H1 (cell line): ENCODE results near the gene GRSF1. TPM values are rescaled to one million over a fixed set of nuclear protein-coding genes. Genes with fewer than 3 reads are reported as not detected.

Experiments used
- CTCF ChIA-PET: fragments of 300-600 bp; sonication (Branson Sonifier 250); formaldehyde crosslinking; loops from one replicate; lab custom pipeline; 2021; ENCODE audit not compliant: partially characterized antibody; lab: Charles Lee
- POLR2A ChIA-PET: fragments of 300-600 bp; sonication (Branson Sonifier 250); formaldehyde crosslinking; loops from one replicate; lab custom pipeline; 2021; ENCODE audit warnings: inconsistent platforms; ENCODE audit not compliant: partially characterized antibody; lab: Charles Lee
- DNase-seq, 2 experiments: peaks; one replicate each; pipeline versions ENCODE4 v3.0.0 to v3.0.0-alpha.2; 2010 to 2022; ENCODE audit warnings: low spot score in 2 of 2, low read depth in 1 of 2, mixed read lengths in 1 of 2
- FAIRE-seq: peaks from 2 replicates; lab custom pipeline; 2011; peaks lifted over from hg19 to GRCh38; lab: Jason Lieb, UNC
- H2AFZ ChIP-seq: 2 replicates; pipeline ENCODE4 v1.8.1; 2012; ENCODE audit warnings: low read length, inconsistent platforms
- H2AK5ac ChIP-seq: 2 replicates; pipeline ENCODE4 v1.6.1; 2013; ENCODE audit warnings: low read depth, low read length
- H2BK120ac ChIP-seq: replicated peaks from 2 replicates; pipeline ENCODE3; 2013; ENCODE audit warnings: low read depth, low read length, inconsistent platforms
- H2BK12ac ChIP-seq: 2 replicates; pipeline ENCODE4 v1.6.1; 2013; ENCODE audit warnings: low read depth, low read length
- H2BK15ac ChIP-seq: 2 replicates; pipeline ENCODE4 v1.6.1; 2013; ENCODE audit warnings: low read length
- H2BK20ac ChIP-seq: 2 replicates; pipeline ENCODE4 v1.6.1; 2013; ENCODE audit warnings: low read length
- H2BK5ac ChIP-seq: 2 replicates; pipeline ENCODE4 v1.6.1; 2013; ENCODE audit warnings: low read depth, low read length
- H3K14ac ChIP-seq: 2 replicates; pipeline ENCODE4 v1.6.1; 2013; ENCODE audit warnings: inconsistent platforms; ENCODE audit not compliant: insufficient read length
- H3K18ac ChIP-seq: 2 replicates; pipeline ENCODE4 v1.6.1; 2013; ENCODE audit warnings: low read length; ENCODE audit errors: extremely low read depth
- H3K23ac ChIP-seq: 2 replicates; pipeline ENCODE4 v1.6.1; 2013; ENCODE audit warnings: inconsistent platforms; ENCODE audit not compliant: insufficient read length
- H3K23me2 ChIP-seq: 2 replicates; pipeline ENCODE4 v1.6.1; 2013; ENCODE audit warnings: low read depth, low read length
- H3K27ac ChIP-seq: 2 replicates; pipeline ENCODE4 v1.6.1; 2011; ENCODE audit warnings: low read depth, low read length, inconsistent platforms
- H3K27me3 ChIP-seq, 4 experiments: replicated peaks in 1 of 4; 1 replicate in 1 of 4; 2 replicates in 3 of 4; pipeline versions ENCODE4 v1.6.1 to v1.8.1; 2011 to 2013; ENCODE audit warnings: low read length in 3 of 4, mild to moderate bottlenecking in 3 of 4, inconsistent platforms in 2 of 4, mixed read lengths in 2 of 4, moderate library complexity in 1 of 4; ENCODE audit not compliant: control insufficient read depth in 3 of 4, insufficient read depth in 3 of 4; ENCODE audit errors: extremely low read depth in 1 of 4
- H3K36me3 ChIP-seq, 4 experiments: 2 replicates each; pipeline versions ENCODE4 v1.6.1 to v1.8.1; 2011 to 2013; ENCODE audit warnings: mild to moderate bottlenecking in 4 of 4, low read length in 3 of 4, moderate library complexity in 2 of 4, control low read depth in 1 of 4, inconsistent platforms in 1 of 4; ENCODE audit not compliant: insufficient read depth in 4 of 4, control insufficient read depth in 2 of 4
- H3K4ac ChIP-seq: replicated peaks from 2 replicates; pipeline ENCODE3; 2013; ENCODE audit warnings: low read length, low read depth, mixed read lengths, inconsistent platforms; ENCODE audit not compliant: insufficient read length
- H3K4me1 ChIP-seq, 4 experiments: replicated peaks in 1 of 4; 1 replicate in 1 of 4; 2 replicates in 3 of 4; pipeline versions ENCODE4 v1.6.1 to v1.8.1; 2011 to 2013; ENCODE audit warnings: low read length in 3 of 4, inconsistent platforms in 2 of 4, mixed read lengths in 1 of 4; ENCODE audit not compliant: insufficient read depth in 4 of 4, control insufficient read depth in 3 of 4
- H3K4me2 ChIP-seq, 2 experiments: 2 replicates each; pipeline versions ENCODE4 v1.6.1 to v1.8.1; 2011 to 2013; ENCODE audit warnings: low read depth in 2 of 2, low read length in 2 of 2, control low read depth in 1 of 2, inconsistent platforms in 1 of 2, mild to moderate bottlenecking in 1 of 2; ENCODE audit not compliant: insufficient read depth in 1 of 2
- H3K4me3 ChIP-seq, 4 experiments: fragments of 200-600, 300-600 bp in 1 of 4; sonication (generic), shearing (Covaris generic), sonication (Bioruptor Twin) in 1 of 4; 2 replicates each; pipeline versions ENCODE4 v1.5.1 to v1.8.1; 2011 to 2016; ENCODE audit warnings: low read length in 4 of 4, low read depth in 3 of 4, control low read depth in 2 of 4, inconsistent platforms in 2 of 4, mild to moderate bottlenecking in 2 of 4, mixed read lengths in 1 of 4, moderate library complexity in 1 of 4; ENCODE audit not compliant: insufficient read depth in 2 of 4; ENCODE audit errors: extremely low read depth in 1 of 4
- H3K56ac ChIP-seq: replicated peaks from 2 replicates; pipeline ENCODE3; 2013; ENCODE audit warnings: low read depth, mild to moderate bottlenecking, mixed read lengths, low read length, inconsistent platforms; ENCODE audit not compliant: insufficient read length
- H3K79me1 ChIP-seq: 2 replicates; pipeline ENCODE4 v1.6.1; 2013; ENCODE audit warnings: low read depth, low read length, control low read depth
- H3K79me2 ChIP-seq, 2 experiments: 2 replicates each; pipeline versions ENCODE4 v1.6.1 to v1.8.1; 2012 to 2013; ENCODE audit warnings: low read length in 2 of 2, mild to moderate bottlenecking in 2 of 2, inconsistent platforms in 1 of 2; ENCODE audit not compliant: insufficient read depth in 2 of 2, control insufficient read depth in 1 of 2
- H3K9ac ChIP-seq, 4 experiments: replicated peaks in 1 of 4; 1 replicate in 1 of 4; 2 replicates in 3 of 4; pipeline versions ENCODE4 v1.6.1 to v1.8.1; 2011 to 2013; ENCODE audit warnings: low read depth in 3 of 4, low read length in 3 of 4, control low read depth in 2 of 4, mild to moderate bottlenecking in 2 of 4, moderate library complexity in 2 of 4, inconsistent platforms in 1 of 4; ENCODE audit errors: extremely low read depth in 1 of 4
- H3K9me3 ChIP-seq, 2 experiments: 2 replicates each; pipeline versions ENCODE4 v1.6.1 to v1.8.1; 2012 to 2013; ENCODE audit warnings: mild to moderate bottlenecking in 2 of 2, moderate library complexity in 2 of 2, control low read depth in 1 of 2, inconsistent platforms in 1 of 2, low read depth in 1 of 2, low read length in 1 of 2, mixed read lengths in 1 of 2; ENCODE audit not compliant: insufficient read depth in 2 of 2
- H4K20me1 ChIP-seq, 2 experiments: replicated peaks in 1 of 2; 2 replicates each; pipeline versions ENCODE3 to v1.8.1; 2011 to 2013; ENCODE audit warnings: inconsistent platforms in 2 of 2, low read length in 2 of 2, mild to moderate bottlenecking in 1 of 2; ENCODE audit not compliant: insufficient read depth in 2 of 2, control insufficient read depth in 1 of 2
- H4K5ac ChIP-seq: 2 replicates; pipeline ENCODE4 v1.6.1; 2013; ENCODE audit warnings: low read length, low read depth, mixed read lengths, inconsistent platforms; ENCODE audit not compliant: insufficient read length
- H4K8ac ChIP-seq: 2 replicates; pipeline ENCODE4 v1.8.0; 2013; ENCODE audit warnings: mild to moderate bottlenecking, moderate library complexity, low read length, inconsistent platforms; ENCODE audit not compliant: insufficient read depth; ENCODE audit errors: extremely low read depth
- H4K91ac ChIP-seq: replicated peaks from 2 replicates; pipeline ENCODE3; 2013; ENCODE audit warnings: low read length, mixed read lengths, inconsistent platforms; ENCODE audit not compliant: insufficient read length
- CBX8 ChIP-seq: fragments of 300-800, 300-1000 bp; sonication (generic); IDR thresholded peaks from 2 replicates; pipeline ENCODE4 v1.7.1; 2016; ENCODE audit warnings: low read depth, low read length, borderline replicate concordance
- EP300 ChIP-seq, 2 experiments: IDR thresholded peaks; 1 replicate in 1 of 2; 2 replicates in 1 of 2; pipeline ENCODE4 v1.6.1; 2011 to 2012; ENCODE audit warnings: low read depth in 2 of 2, low read length in 2 of 2, mild to moderate bottlenecking in 2 of 2, borderline replicate concordance in 1 of 2, inconsistent platforms in 1 of 2, moderate library complexity in 1 of 2
- PHF8 ChIP-seq: fragments of 200-600 bp; sonication (generic); conservative IDR thresholded peaks from 2 replicates; pipeline ENCODE4 v1.7.1; 2012; ENCODE audit warnings: low read depth, mild to moderate bottlenecking, inconsistent platforms, low read length, moderate library complexity
- POLR2A ChIP-seq, 2 experiments: IDR thresholded peaks; 1 replicate in 1 of 2; 2 replicates in 1 of 2; pipeline ENCODE4 v1.6.1; 2011; ENCODE audit warnings: low read depth in 2 of 2, low read length in 2 of 2, mild to moderate bottlenecking in 2 of 2; ENCODE audit errors: control extremely low read depth in 1 of 2
- TAF1 ChIP-seq: IDR thresholded peaks from 2 replicates; pipeline ENCODE4 v1.6.1; 2011; ENCODE audit warnings: mild to moderate bottlenecking, low read depth, low read length
- WGBS, 2 experiments: shearing (Covaris generic) in 1 of 2; methylation state at CpG; one replicate each; pipeline versions ENCODE4 v1.1.6 to v1.1.7; 2013 to 2015; ENCODE audit warnings: low lambda C conversion rate in 2 of 2, mixed read lengths in 2 of 2, inconsistent platforms in 1 of 2, low coverage in 1 of 2, missing lambda C conversion rate in 1 of 2; ENCODE audit not compliant: insufficient replicate concordance in 2 of 2, insufficient coverage in 1 of 2, insufficient read length in 1 of 2; ENCODE audit errors: extremely low coverage in 1 of 2, missing lambda C conversion rate in 1 of 2; 5-methylcytosine and 5-hydroxymethylcytosine counted together
- polyA plus RNA-seq, 7 experiments: library from polyadenylated mRNA; depleted of rRNA in 3 of 7; stranded (reverse) in 5 of 7; unstranded in 2 of 7; fragments of >200 nt in 5 of 7; fragments of 200-250 nt in 2 of 7; gene quantifications; 1 replicate in 5 of 7; 2 replicates in 1 of 7; 4 replicates in 1 of 7; pipeline versions ENCODE4 v1.2.1 to v1.2.3, GENCODE V29; 2011 to 2013; ENCODE audit warnings: missing spikeins in 2 of 7, mixed read lengths in 2 of 7
- total RNA-seq: library from RNA; stranded (reverse); fragmentation: NEBNext Ultra II Directional; extraction: Animal tissue kit (Norgen Biotek cat#: 25700); gene quantifications from 2 replicates; pipeline ENCODE4 v1.2.1, GENCODE V29; 2021

The GRSF1 gene
- total and polyA plus RNA-seq, 2 of the 8 experiments (the other 6 are each of a cell fraction or from before 2014, with no cell fraction given): 44.3 to 112 TPM

GRCh38 chr4:70838204-70838603, 1.5 kb downstream of the GRSF1 start:
- Histone ChIP-seq H3K23ac (no peak overlapping the region), H2AK5ac (no peak overlapping the region), H3K4me2 (peak overlapping the region; percentile 79 to 82), H2BK120ac (no peak overlapping the region), H4K5ac (no peak overlapping the region), H3K4me1 (peaks cover 2 to 8% (median 5%) of the 10 kb centered on the region in 4 experiments; a peak in 5 of 7 replicates), H2BK20ac (no peak overlapping the region), H3K27me3 (no peaks in the 10 kb centered on the region), H4K8ac (no peak overlapping the region), H3K4ac (no peak overlapping the region), H3K79me2 (peaks cover 26 to 54% of the 10 kb centered on the region in 2 experiments), H2AFZ (no peak overlapping the region), H3K9me3 (no peaks in the 10 kb centered on the region), H3K18ac (no peak overlapping the region), H3K27ac (no peak overlapping the region), H3K4me3 (peak overlapping the region; percentile 90 to 97 (median 92)), H2BK15ac (no peak overlapping the region), H3K56ac (peak overlapping the region; percentile 5), H4K20me1 (peaks cover 2 to 9% of the 10 kb centered on the region in 2 experiments), H3K14ac (no peak overlapping the region), H3K79me1 (no peaks in the 10 kb centered on the region; the same call in 1 of the 2 replicates), H2BK12ac (no peak overlapping the region), H2BK5ac (no peak overlapping the region), H3K9ac (peak overlapping the region in 3 of 4 experiments; percentile 80 to 92 (median 87); a peak in 6 of 7 replicates), H3K36me3 (peaks cover 6 to 26% (median 9%) of the 10 kb centered on the region in 4 experiments; a peak in 5 of 8 replicates), H3K23me2 (no peaks in the 10 kb centered on the region), H4K91ac (no peak overlapping the region)
- DNase-seq (no peak), FAIRE-seq (no peak)
- POLR2A ChIA-PET: interaction anchor here (0.9 to 3.3 kb wide), 11 partner anchors 9 to 155 kb away, joined by 3 to 17 read pairs (median 5); partner anchors contain the start of genes DCK and MOB1B
- 32% methylated on average over 1 of the region's 4 CpGs; no CpG with 5 or more reads in 1 of the 2 experiments for WGBS, 2 experiments
- TF ChIP-seq TAF1 (no peak), CBX8 (no peak), POLR2A (IDR thresholded peaks at IDR 0.05; ENCODE audit: control extremely low read depth in 1 of 2, low read depth in 2 of 2, low read length in 2 of 2) (no peak), EP300 (IDR thresholded peaks at IDR 0.05; ENCODE audit: borderline replicate concordance in 1 of 2, low read depth in 2 of 2, low read length in 2 of 2) (no peak), PHF8 (no peak)
- CTCF ChIA-PET: interaction anchor here (0.8 to 2.3 kb wide), 6 partner anchors 11 to 172 kb away, joined by 3 to 6 read pairs (median 4); no protein-coding TSS in a partner anchor
